ENCODE data around the gene CSF2. TPM values are rescaled to one million over a fixed set of nuclear protein-coding genes. Genes with fewer than 3 reads are reported as not detected.
"Not testable (repeated sequence)": the region's sequence is repeated elsewhere in the genome, so short reads cannot be mapped to it uniquely, and the experiment has no call there.

Gene CSF2
- total RNA-seq, 1 experiment from 2014 or later, result 0.80 TPM

DNA sequence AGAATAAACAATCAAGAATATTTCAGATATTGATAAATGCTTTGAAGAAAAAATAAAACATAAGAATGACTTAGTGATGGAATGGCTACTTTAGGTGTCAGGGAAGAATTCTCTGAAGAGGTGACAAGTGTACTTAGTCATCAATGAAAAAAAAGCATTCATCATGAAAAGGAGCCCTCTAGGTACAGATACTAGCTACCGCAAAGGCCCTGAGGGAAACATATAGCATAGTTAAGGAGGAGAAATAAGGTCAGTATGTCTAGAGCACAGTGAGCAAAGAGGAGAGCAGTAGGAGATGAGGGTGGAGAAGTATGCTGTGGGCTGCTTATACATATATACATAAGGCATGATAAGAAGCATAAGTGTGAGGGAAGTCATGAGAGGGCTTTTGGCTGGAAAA is 41.8 kb downstream of the CSF2 start:
- no peaks in the 10 kb centered on the region for H3K4me1 Mint-ChIP-seq (ENCODE audit: low read depth, unreplicated experiment)
- H3K9me3 Mint-ChIP-seq (ENCODE audit: low read depth, unreplicated experiment), result peaks cover 2% of the 10 kb centered on the region
- no peaks in the 10 kb centered on the region for H3K27me3 Mint-ChIP-seq (ENCODE audit: unreplicated experiment)
- H3K36me3 Mint-ChIP-seq (ENCODE audit: insufficient read depth, unreplicated experiment), result no peaks in the 10 kb centered on the region
- no peak overlapping the region for H3K4me3 Mint-ChIP-seq (ENCODE audit: low read depth, unreplicated experiment)
- intact Hi-C loops (cut with micrococcal nuclease; ENCODE audit: unreplicated experiment), result no loop called here
- CTCF ChIA-PET, result no interaction called here
- TF ChIP-seq, protein P1, sequence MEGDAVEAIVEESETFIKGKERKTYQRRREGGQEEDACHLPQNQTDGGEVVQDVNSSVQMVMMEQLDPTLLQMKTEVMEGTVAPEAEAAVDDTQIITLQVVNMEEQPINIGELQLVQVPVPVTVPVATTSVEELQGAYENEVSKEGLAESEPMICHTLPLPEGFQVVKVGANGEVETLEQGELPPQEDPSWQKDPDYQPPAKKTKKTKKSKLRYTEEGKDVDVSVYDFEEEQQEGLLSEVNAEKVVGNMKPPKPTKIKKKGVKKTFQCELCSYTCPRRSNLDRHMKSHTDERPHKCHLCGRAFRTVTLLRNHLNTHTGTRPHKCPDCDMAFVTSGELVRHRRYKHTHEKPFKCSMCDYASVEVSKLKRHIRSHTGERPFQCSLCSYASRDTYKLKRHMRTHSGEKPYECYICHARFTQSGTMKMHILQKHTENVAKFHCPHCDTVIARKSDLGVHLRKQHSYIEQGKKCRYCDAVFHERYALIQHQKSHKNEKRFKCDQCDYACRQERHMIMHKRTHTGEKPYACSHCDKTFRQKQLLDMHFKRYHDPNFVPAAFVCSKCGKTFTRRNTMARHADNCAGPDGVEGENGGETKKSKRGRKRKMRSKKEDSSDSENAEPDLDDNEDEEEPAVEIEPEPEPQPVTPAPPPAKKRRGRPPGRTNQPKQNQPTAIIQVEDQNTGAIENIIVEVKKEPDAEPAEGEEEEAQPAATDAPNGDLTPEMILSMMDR (IDR thresholded peaks at IDR 0.05; ENCODE audit: unreplicated experiment), result no peak
- no peak overlapping the region for H3K27ac Mint-ChIP-seq (ENCODE audit: unreplicated experiment)
- BruUV-seq (replicated peaks), result no TSS peak
- no peak for DNase-seq

DNA sequence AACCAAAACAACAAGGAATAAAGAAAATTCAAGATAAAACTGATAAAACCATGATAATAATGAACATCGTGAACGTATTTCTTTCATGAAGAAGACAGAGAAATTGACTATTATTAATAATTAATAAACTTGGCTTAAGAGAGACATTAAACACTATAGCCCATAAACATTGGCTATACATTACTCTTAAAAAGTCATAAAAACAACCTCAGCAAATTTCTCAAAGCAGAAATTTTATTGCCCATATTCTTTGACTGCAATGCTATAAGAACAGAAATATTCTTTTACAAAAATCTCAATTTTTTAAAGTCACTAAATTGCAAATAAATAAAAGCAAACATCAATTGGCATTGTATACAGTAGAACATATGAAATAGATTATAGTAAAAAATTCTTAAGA is 42.5 kb downstream of the CSF2 start:
- H3K4me3 Mint-ChIP-seq (ENCODE audit: low read depth, unreplicated experiment), result no peak overlapping the region
- no peak for DNase-seq
- TF ChIP-seq, protein P1 (IDR thresholded peaks at IDR 0.05; ENCODE audit: unreplicated experiment), result no peak
- peaks cover 2% of the 10 kb centered on the region for H3K9me3 Mint-ChIP-seq (ENCODE audit: low read depth, unreplicated experiment)
- no TSS peak for BruUV-seq (replicated peaks)
- peaks cover 2% of the 10 kb centered on the region for H3K27me3 Mint-ChIP-seq (ENCODE audit: unreplicated experiment)
- H3K4me1 Mint-ChIP-seq (ENCODE audit: low read depth, unreplicated experiment), result no peaks in the 10 kb centered on the region
- CTCF ChIA-PET, result no interaction called here
- H3K36me3 Mint-ChIP-seq (ENCODE audit: insufficient read depth, unreplicated experiment), result no peaks in the 10 kb centered on the region
- no peak overlapping the region for H3K27ac Mint-ChIP-seq (ENCODE audit: unreplicated experiment)
- intact Hi-C loops (cut with micrococcal nuclease; ENCODE audit: unreplicated experiment), result no loop called here

DNA sequence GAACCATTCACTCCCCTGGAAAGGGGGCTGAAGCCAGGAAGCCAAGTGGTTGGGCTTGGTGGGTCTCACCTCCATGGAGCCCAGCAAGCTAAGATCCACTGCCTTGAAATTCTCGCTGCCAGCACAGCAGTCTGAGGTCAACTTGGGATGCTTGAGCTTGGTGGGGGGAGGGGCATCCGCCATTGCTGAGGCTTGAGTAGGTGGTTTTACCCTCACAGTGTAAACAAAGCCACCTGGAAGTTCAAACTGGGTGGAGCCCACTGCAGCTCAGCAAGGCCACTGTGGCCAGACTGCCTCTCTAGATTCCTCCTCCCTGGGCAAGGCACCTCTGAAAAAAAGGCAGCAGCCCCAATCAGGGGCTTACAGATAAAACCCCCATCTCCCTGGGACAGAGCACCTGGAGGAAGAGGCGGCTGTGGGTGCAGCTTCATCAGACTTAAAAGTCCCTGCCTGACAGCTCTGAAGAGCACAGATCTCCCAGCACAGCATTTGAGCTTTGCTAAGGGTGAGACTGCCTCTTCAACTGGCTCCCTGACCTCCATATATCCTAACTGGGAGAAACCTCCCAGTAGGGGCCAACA is 43.4 kb downstream of the CSF2 start:
- intact Hi-C loops (cut with micrococcal nuclease; ENCODE audit: unreplicated experiment); H3K36me3 Mint-ChIP-seq (ENCODE audit: insufficient read depth, unreplicated experiment); BruUV-seq (replicated peaks); DNase-seq; H3K27me3 Mint-ChIP-seq (ENCODE audit: unreplicated experiment); H3K4me1 Mint-ChIP-seq (ENCODE audit: low read depth, unreplicated experiment); CTCF ChIA-PET; H3K27ac Mint-ChIP-seq (ENCODE audit: unreplicated experiment); H3K9me3 Mint-ChIP-seq (ENCODE audit: low read depth, unreplicated experiment); H3K4me3 Mint-ChIP-seq (ENCODE audit: low read depth, unreplicated experiment): not testable (repeated sequence)

DNA sequence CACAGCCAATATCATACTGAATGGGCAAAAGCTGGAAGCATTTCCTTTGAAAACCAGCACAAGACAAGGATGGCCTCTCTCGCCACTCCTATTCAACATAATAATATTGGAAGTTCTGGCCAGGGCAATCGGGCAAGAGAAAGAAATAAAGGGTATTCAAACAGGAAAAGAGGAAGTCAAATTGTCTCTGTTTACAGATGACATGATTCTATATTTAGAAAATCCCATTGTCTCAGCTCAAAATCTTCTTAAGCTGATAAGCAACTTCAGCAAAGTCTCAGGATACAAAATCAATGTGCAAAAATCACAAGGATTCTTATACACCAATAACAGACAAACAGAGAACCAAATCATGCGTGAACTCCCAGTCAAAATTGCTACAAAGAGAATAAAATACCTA is 47.1 kb downstream of the CSF2 start:
- BruUV-seq (replicated peaks); H3K9me3 Mint-ChIP-seq (ENCODE audit: low read depth, unreplicated experiment); intact Hi-C loops (cut with micrococcal nuclease; ENCODE audit: unreplicated experiment); H3K36me3 Mint-ChIP-seq (ENCODE audit: insufficient read depth, unreplicated experiment); CTCF ChIA-PET; H3K4me3 Mint-ChIP-seq (ENCODE audit: low read depth, unreplicated experiment); DNase-seq; H3K4me1 Mint-ChIP-seq (ENCODE audit: low read depth, unreplicated experiment); H3K27ac Mint-ChIP-seq (ENCODE audit: unreplicated experiment): not testable (repeated sequence)
- H3K27me3 Mint-ChIP-seq (ENCODE audit: unreplicated experiment), result peaks cover 24% of the 10 kb centered on the region

DNA sequence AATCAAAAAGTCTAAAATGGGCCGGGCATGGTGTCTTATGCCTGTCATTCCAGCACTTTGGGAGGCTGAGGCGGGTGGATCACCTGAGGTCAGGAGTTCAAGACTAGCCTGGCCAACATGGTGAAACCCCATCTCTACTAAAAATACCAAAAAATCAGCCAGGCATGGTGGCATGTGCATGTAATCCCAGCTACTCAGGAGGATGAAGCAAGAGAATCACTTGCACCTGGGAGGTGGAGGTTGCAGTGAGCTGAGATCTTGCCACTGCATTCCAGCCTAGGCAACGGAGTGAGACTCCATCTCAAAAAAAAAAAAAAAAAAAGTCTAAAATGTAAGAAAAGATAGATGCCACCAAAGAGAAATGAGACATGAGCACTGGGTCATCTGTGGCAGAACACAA is 49.4 kb downstream of the CSF2 start:
- H3K27ac Mint-ChIP-seq (ENCODE audit: unreplicated experiment); CTCF ChIA-PET; H3K9me3 Mint-ChIP-seq (ENCODE audit: low read depth, unreplicated experiment); H3K4me1 Mint-ChIP-seq (ENCODE audit: low read depth, unreplicated experiment); H3K4me3 Mint-ChIP-seq (ENCODE audit: low read depth, unreplicated experiment); DNase-seq; H3K36me3 Mint-ChIP-seq (ENCODE audit: insufficient read depth, unreplicated experiment); intact Hi-C loops (cut with micrococcal nuclease; ENCODE audit: unreplicated experiment); BruUV-seq (replicated peaks): not testable (repeated sequence)
- peaks cover 47% of the 10 kb centered on the region for H3K27me3 Mint-ChIP-seq (ENCODE audit: unreplicated experiment)

DNA sequence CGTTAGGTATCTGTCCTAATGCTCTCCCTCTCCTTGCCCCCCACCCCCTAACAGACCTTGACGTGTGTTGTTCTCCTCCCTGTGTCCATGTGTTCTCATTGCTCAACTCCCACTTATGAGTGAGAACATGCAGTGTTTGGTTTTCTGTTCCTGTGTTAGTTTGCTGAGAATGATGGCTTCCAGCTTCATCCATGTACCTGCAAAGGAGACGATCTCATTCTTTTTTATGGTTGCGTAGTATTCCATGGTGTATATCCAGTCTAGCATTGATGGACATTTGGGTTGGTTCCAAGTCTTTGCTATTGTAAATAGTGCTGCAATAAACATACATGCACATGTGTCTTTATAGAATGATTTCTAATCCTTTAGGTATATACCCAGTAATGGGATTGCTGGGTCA is 50.0 kb downstream of the CSF2 start:
- intact Hi-C loops (cut with micrococcal nuclease; ENCODE audit: unreplicated experiment); BruUV-seq (replicated peaks); H3K9me3 Mint-ChIP-seq (ENCODE audit: low read depth, unreplicated experiment); H3K4me3 Mint-ChIP-seq (ENCODE audit: low read depth, unreplicated experiment); H3K4me1 Mint-ChIP-seq (ENCODE audit: low read depth, unreplicated experiment); CTCF ChIA-PET; DNase-seq; H3K36me3 Mint-ChIP-seq (ENCODE audit: insufficient read depth, unreplicated experiment); H3K27ac Mint-ChIP-seq (ENCODE audit: unreplicated experiment): not testable (repeated sequence)
- H3K27me3 Mint-ChIP-seq (ENCODE audit: unreplicated experiment), result peaks cover 53% of the 10 kb centered on the region

Other genes starting within 250 kb of the CSF2 start
- not detected in 2 replicates for gene MEIKIN, start 128.1 kb upstream of the CSF2 start, total RNA-seq (2022)
- 0.24 and 0.86 TPM in 2 replicates for gene ACSL6, start 62.1 kb upstream of the CSF2 start, total RNA-seq (2022)
- not detected in 2 replicates for gene IL3, start 13.1 kb upstream of the CSF2 start, total RNA-seq (2022)
- 45.1 and 51.8 TPM in 2 replicates for gene P4HA2, start 154.1 kb downstream of the CSF2 start, total RNA-seq (2022)
- gene PDLIM4, start 183.9 kb downstream of the CSF2 start, total RNA-seq (2022), result 15.4 and 20.8 TPM in 2 replicates
- 3.0 and 3.1 TPM in 2 replicates for gene SLC22A4, start 220.6 kb downstream of the CSF2 start, total RNA-seq (2022)